Measurements from ENCODE around the gene ATXN1. TPM values are rescaled to one million over a fixed set of nuclear protein-coding genes. Genes with fewer than 3 reads are reported as not detected.
A peak's percentile ranks its signal among the peaks of the same experiment; 100 is the strongest.

The ATXN1 gene
- total and polyA plus RNA-seq, 2 of the 8 experiments (the other 6 are each of a cell fraction or from before 2014, with no cell fraction given) = 1.6 to 4.0 TPM

GRCh38 chr6:16363749-16364148, 397.5 kb downstream of the ATXN1 start:
- Histone ChIP-seq H4K5ac (ENCODE audit: insufficient read length, low read depth, low read length) (no peak overlapping the region), H3K9me3 (ENCODE audit: insufficient read depth in 2 of 2, low read depth in 1 of 2, low read length in 1 of 2) (no peaks in the 10 kb centered on the region), H2AFZ (ENCODE audit: low read length) (no peak overlapping the region), H3K4me2 (ENCODE audit: insufficient read depth in 1 of 2, low read depth in 2 of 2, low read length in 2 of 2) (no peak overlapping the region), H3K23me2 (ENCODE audit: low read depth, low read length) (no peaks in the 10 kb centered on the region), H2BK15ac (ENCODE audit: low read length) (no peak overlapping the region), H3K9ac (replicated peaks in 1 of 4; ENCODE audit: extremely low read depth in 1 of 4, low read depth in 3 of 4, low read length in 3 of 4) (no peak overlapping the region), H3K79me2 (ENCODE audit: control insufficient read depth in 1 of 2, insufficient read depth in 2 of 2, low read length in 2 of 2) (no peaks in the 10 kb centered on the region), H3K36me3 (ENCODE audit: control insufficient read depth in 2 of 4, insufficient read depth in 4 of 4, low read length in 3 of 4) (no peaks in the 10 kb centered on the region), H4K20me1 (replicated peaks in 1 of 2; ENCODE audit: control insufficient read depth in 1 of 2, insufficient read depth in 2 of 2, low read length in 2 of 2) (no peaks in the 10 kb centered on the region), H3K56ac (replicated peaks; ENCODE audit: insufficient read length, low read depth, low read length) (no peak overlapping the region), H3K23ac (ENCODE audit: insufficient read length) (no peak overlapping the region), H2AK5ac (ENCODE audit: low read depth, low read length) (no peak overlapping the region), H2BK5ac (ENCODE audit: low read depth, low read length) (no peak overlapping the region), H3K4me3 (ENCODE audit: extremely low read depth in 1 of 4, insufficient read depth in 2 of 4, low read depth in 3 of 4, low read length in 4 of 4) (no peak overlapping the region), H3K18ac (ENCODE audit: extremely low read depth, low read length) (no peak overlapping the region), H3K27me3 (replicated peaks in 1 of 4; ENCODE audit: control insufficient read depth in 3 of 4, extremely low read depth in 1 of 4, insufficient read depth in 3 of 4, low read length in 3 of 4) (no peaks in the 10 kb centered on the region), H3K27ac (ENCODE audit: low read depth, low read length) (no peak overlapping the region), H2BK20ac (ENCODE audit: low read length) (no peak overlapping the region), H2BK12ac (ENCODE audit: low read depth, low read length) (no peak overlapping the region), H3K79me1 (ENCODE audit: low read depth, low read length) (no peaks in the 10 kb centered on the region), H4K8ac (ENCODE audit: extremely low read depth, insufficient read depth, low read length) (no peak overlapping the region), H3K4me1 (replicated peaks in 1 of 4; ENCODE audit: control insufficient read depth in 3 of 4, insufficient read depth in 4 of 4, low read length in 3 of 4) (no peaks in the 10 kb centered on the region), H3K14ac (ENCODE audit: insufficient read length) (no peak overlapping the region), H4K91ac (replicated peaks; ENCODE audit: insufficient read length, low read length) (no peak overlapping the region), H2BK120ac (replicated peaks; ENCODE audit: low read depth, low read length) (no peak overlapping the region), H3K4ac (replicated peaks; ENCODE audit: insufficient read length, low read depth, low read length) (no peak overlapping the region)
- ChIA-PET POLR2A (ENCODE audit: partially characterized antibody) (no interaction called here), CTCF (ENCODE audit: partially characterized antibody) (interaction anchor here (1.4 kb wide), 1 partner anchor 11 kb away, joined by 4 read pairs; no protein-coding TSS in a partner anchor)
- DNase-seq (ENCODE audit: low read depth in 1 of 2, low spot score in 2 of 2) (no peak), FAIRE-seq (no peak)
- TF ChIP-seq MAFK (IDR thresholded peaks at IDR 0.05; ENCODE audit: low read depth, low read length) (peak; percentile 69), GABPA (IDR thresholded peaks at IDR 0.05; ENCODE audit: borderline replicate concordance, insufficient read depth, low read length) (no peak), POLR2A (IDR thresholded peaks at IDR 0.05; ENCODE audit: control extremely low read depth in 1 of 2, low read depth in 2 of 2, low read length in 2 of 2) (no peak)
- 88% methylated on average over 4 of the region's 4 CpGs; no CpG with 5 or more reads in 1 of the 2 experiments for WGBS, 2 experiments (ENCODE audit: extremely low coverage in 1 of 2, insufficient coverage in 1 of 2, insufficient read length in 1 of 2, insufficient replicate concordance in 2 of 2, low coverage in 1 of 2, low lambda C conversion rate in 2 of 2, missing lambda C conversion rate in 1 of 2)
